Neuronal stem cell (in vitro differentiated cells): ENCODE measurements around the gene HELZ.

Experiments used
- DNase-seq: peaks from one replicate; pipeline ENCODE4 v3.0.0-alpha.2; 2013; ENCODE audit warnings: low spot score
- H2AFZ ChIP-seq: one replicate; pipeline ENCODE4 v1.6.1; 2013; ENCODE audit warnings: mild to moderate bottlenecking, low read length, inconsistent platforms
- H2AK5ac ChIP-seq: 2 replicates; pipeline ENCODE4 v1.6.1; 2013; ENCODE audit warnings: low read depth, mild to moderate bottlenecking, inconsistent platforms, low read length, moderate library complexity, mixed read lengths
- H2BK120ac ChIP-seq: 2 replicates; pipeline ENCODE4 v1.6.1; 2013; ENCODE audit warnings: low read depth, mild to moderate bottlenecking, inconsistent platforms, low read length, moderate library complexity, mixed read lengths
- H2BK12ac ChIP-seq: one replicate; pipeline ENCODE4 v1.6.1; 2013; ENCODE audit warnings: low read length, inconsistent platforms
- H2BK15ac ChIP-seq: 2 replicates; pipeline ENCODE4 v1.6.1; 2013; ENCODE audit warnings: mild to moderate bottlenecking, low read length, inconsistent platforms, mixed read lengths
- H2BK5ac ChIP-seq: one replicate; pipeline ENCODE4 v1.6.1; 2013; ENCODE audit warnings: inconsistent platforms, mild to moderate bottlenecking, low read length, moderate library complexity
- H3K14ac ChIP-seq: one replicate; pipeline ENCODE4 v1.6.1; 2013; ENCODE audit warnings: low read length, inconsistent platforms
- H3K18ac ChIP-seq: 2 replicates; pipeline ENCODE4 v1.6.1; 2013; ENCODE audit warnings: low read length, inconsistent platforms
- H3K23ac ChIP-seq: 2 replicates; pipeline ENCODE4 v1.6.1; 2013; ENCODE audit warnings: low read depth, mild to moderate bottlenecking, mixed read lengths, low read length, inconsistent platforms; ENCODE audit not compliant: poor library complexity
- H3K27ac ChIP-seq: replicated peaks from 3 replicates; pipeline ENCODE4 v1.5.1; 2013; ENCODE audit warnings: low read length, inconsistent platforms
- H3K27me3 ChIP-seq, 3 experiments: 2 replicates each; pipeline ENCODE4 v1.6.1; 2013; ENCODE audit warnings: low read length in 3 of 3, mild to moderate bottlenecking in 2 of 3, inconsistent platforms in 1 of 3, low read depth in 1 of 3, mixed read lengths in 1 of 3, moderate library complexity in 1 of 3; ENCODE audit not compliant: control insufficient read depth in 3 of 3, insufficient read depth in 3 of 3
- H3K36me3 ChIP-seq, 2 donors: replicated peaks in 1 of 2; 2 replicates each; pipeline ENCODE4 v1.6.1; 2013; ENCODE audit warnings: low read length in 2 of 2; ENCODE audit not compliant: control insufficient read depth in 2 of 2, insufficient read depth in 2 of 2
- H3K4ac ChIP-seq: 2 replicates; pipeline ENCODE4 v1.6.1; 2013; ENCODE audit warnings: inconsistent platforms, mild to moderate bottlenecking, low read length, moderate library complexity
- H3K4me1 ChIP-seq, 2 donors: 1 replicate in 1 of 2; 2 replicates in 1 of 2; pipeline ENCODE4 v1.6.1; 2013; ENCODE audit warnings: low read length in 2 of 2, low read depth in 1 of 2; ENCODE audit not compliant: control insufficient read depth in 2 of 2, insufficient read depth in 1 of 2
- H3K4me2 ChIP-seq: one replicate; pipeline ENCODE4 v1.6.1; 2013; ENCODE audit warnings: mild to moderate bottlenecking, low read length, inconsistent platforms; ENCODE audit not compliant: insufficient read depth, poor library complexity, severe bottlenecking
- H3K4me3 ChIP-seq, 2 donors: 2 replicates each; pipeline ENCODE4 v1.5.1; 2013; ENCODE audit warnings: low read length in 2 of 2, mild to moderate bottlenecking in 2 of 2, inconsistent platforms in 1 of 2, moderate library complexity in 1 of 2
- H3K79me1 ChIP-seq: one replicate; pipeline ENCODE4 v1.6.1; 2013; ENCODE audit warnings: low read depth, mild to moderate bottlenecking, inconsistent platforms, low read length, moderate library complexity
- H3K9ac ChIP-seq: one replicate; pipeline ENCODE4 v1.6.1; 2013; ENCODE audit warnings: mild to moderate bottlenecking, low read depth, low read length, inconsistent platforms; ENCODE audit not compliant: poor library complexity
- H3K9me3 ChIP-seq, 2 donors: replicated peaks in 1 of 2; 2 replicates each; pipeline versions ENCODE3 to v1.6.1; 2013; ENCODE audit warnings: low read length in 2 of 2, mild to moderate bottlenecking in 2 of 2, inconsistent platforms in 1 of 2, low read depth in 1 of 2, mixed read lengths in 1 of 2, moderate library complexity in 1 of 2; ENCODE audit not compliant: control insufficient read depth in 2 of 2, insufficient read depth in 1 of 2
- H4K8ac ChIP-seq: one replicate; pipeline ENCODE4 v1.6.1; 2013; ENCODE audit warnings: low read depth, mild to moderate bottlenecking, inconsistent platforms, low read length, moderate library complexity
- H4K91ac ChIP-seq: one replicate; pipeline ENCODE4 v1.6.1; 2013; ENCODE audit warnings: low read length, low read depth, mild to moderate bottlenecking, inconsistent platforms; ENCODE audit not compliant: poor library complexity
- WGBS, 2 donors: extraction: QIAGEN DNeasy Blood & Tissue Kit; methylation state at CpG; one replicate each; pipeline ENCODE4 v1.1.7; 2013; ENCODE audit warnings: missing lambda C conversion rate in 2 of 2, mixed read lengths in 1 of 2; ENCODE audit not compliant: insufficient read length in 2 of 2, insufficient replicate concordance in 1 of 2; ENCODE audit errors: extremely low coverage in 2 of 2; 5-methylcytosine and 5-hydroxymethylcytosine counted together

Gene HELZ

GRCh38 chr17:67156269-67157199 is 88.5 kb downstream of the HELZ start:
- no peak for DNase-seq

GRCh38 chr17:67152824-67153223 is 92.2 kb downstream of the HELZ start:
- H3K36me3 ChIP-seq: peaks cover 4 to 38% of the 10 kb centered on the region in 2 donors

More at GRCh38 chr17:67156269-67157199, 88.5 kb downstream of the HELZ start:
- no peak overlapping the region for H4K91ac ChIP-seq
- no peak overlapping the region for H2BK120ac ChIP-seq
- no peak overlapping the region for H2BK15ac ChIP-seq
- no peak overlapping the region for H3K9ac ChIP-seq
- no CpG with 5 or more reads among the region's 9 CpGs for WGBS, 2 donors
- H3K14ac ChIP-seq: no peak overlapping the region
- H3K9me3 ChIP-seq: peaks cover 2 to 7% of the 10 kb centered on the region in 2 donors
- H3K23ac ChIP-seq: no peak overlapping the region
- H2BK5ac ChIP-seq: no peak overlapping the region
- H3K4me3 ChIP-seq: no peak overlapping the region
- H2AFZ ChIP-seq: no peak overlapping the region
- H2BK12ac ChIP-seq: no peak overlapping the region
- H3K4me2 ChIP-seq: no peak overlapping the region
- peaks cover 3 to 30% of the 10 kb centered on the region in 2 donors for H3K36me3 ChIP-seq
- no peak overlapping the region for H3K27ac ChIP-seq
- no peak overlapping the region for H4K8ac ChIP-seq
- no peaks in the 10 kb centered on the region for H3K27me3 ChIP-seq
- no peak overlapping the region for H2AK5ac ChIP-seq
- no peaks in the 10 kb centered on the region for H3K79me1 ChIP-seq
- no peak overlapping the region for H3K4ac ChIP-seq
- H3K4me1 ChIP-seq: peaks cover 0 to 1% of the 10 kb centered on the region in 2 donors
- no peak overlapping the region for H3K18ac ChIP-seq

GRCh38 chr17:67151717-67152116 is 93.3 kb downstream of the HELZ start:
- WGBS, 2 donors: no CpG with 5 or more reads among the region's 2 CpGs
- Histone ChIP-seq H4K8ac (no peak overlapping the region), H3K27me3 (no peaks in the 10 kb centered on the region), H3K23ac (no peak overlapping the region), H4K91ac (no peak overlapping the region), H3K9me3 (peaks cover 0 to 7% of the 10 kb centered on the region in 2 donors), H2BK12ac (no peak overlapping the region), H3K79me1 (no peaks in the 10 kb centered on the region), H2AFZ (no peak overlapping the region), H3K18ac (no peak overlapping the region), H3K4me1 (peaks cover 0 to 1% of the 10 kb centered on the region in 2 donors), H2BK5ac (no peak overlapping the region), H3K14ac (no peak overlapping the region), H2BK15ac (no peak overlapping the region), H3K4me2 (no peak overlapping the region), H3K4ac (no peak overlapping the region), H3K9ac (no peak overlapping the region), H3K27ac (no peak overlapping the region), H3K36me3 (peaks cover 6 to 47% of the 10 kb centered on the region in 2 donors), H2AK5ac (no peak overlapping the region), H3K4me3 (no peak overlapping the region), H2BK120ac (no peak overlapping the region)
- no peak for DNase-seq

More at GRCh38 chr17:67152824-67153223, 92.2 kb downstream of the HELZ start:
- Histone ChIP-seq H3K23ac (no peak overlapping the region), H3K4me2 (no peak overlapping the region), H3K27me3 (no peaks in the 10 kb centered on the region), H2BK120ac (no peak overlapping the region), H3K14ac (no peak overlapping the region), H3K27ac (no peak overlapping the region), H2BK15ac (no peak overlapping the region), H2AK5ac (no peak overlapping the region), H3K4ac (no peak overlapping the region), H3K18ac (no peak overlapping the region), H3K4me1 (peaks cover 0 to 1% of the 10 kb centered on the region in 2 donors), H2AFZ (no peak overlapping the region), H3K4me3 (no peak overlapping the region), H2BK5ac (no peak overlapping the region), H4K8ac (no peak overlapping the region), H4K91ac (no peak overlapping the region), H3K9ac (no peak overlapping the region), H3K9me3 (peaks cover 0 to 7% of the 10 kb centered on the region in 2 donors), H2BK12ac (no peak overlapping the region), H3K79me1 (no peaks in the 10 kb centered on the region)
- WGBS, 2 donors: no CpG with 5 or more reads among the region's 2 CpGs
- DNase-seq: no peak

- no peak overlapping the region for H3K4ac ChIP-seq
- H3K27me3 ChIP-seq: no peaks in the 10 kb centered on the region
- no peak overlapping the region for H2BK120ac ChIP-seq
- H2AFZ ChIP-seq: no peak overlapping the region
- no peak overlapping the region for H2BK15ac ChIP-seq
- H4K91ac ChIP-seq: no peak overlapping the region
- no peak for DNase-seq
- H3K14ac ChIP-seq: no peak overlapping the region
- H3K9me3 ChIP-seq: peaks cover 0 to 7% of the 10 kb centered on the region in 2 donors
- no peak overlapping the region for H3K18ac ChIP-seq
- H3K27ac ChIP-seq: no peak overlapping the region
- H4K8ac ChIP-seq: no peak overlapping the region
- H3K79me1 ChIP-seq: no peaks in the 10 kb centered on the region
- H3K9ac ChIP-seq: no peak overlapping the region
- no peaks in the 10 kb centered on the region for H3K4me1 ChIP-seq
- H3K36me3 ChIP-seq: peaks cover 8 to 54% of the 10 kb centered on the region in 2 donors
- H2BK12ac ChIP-seq: no peak overlapping the region
- no peak overlapping the region for H2BK5ac ChIP-seq
- no peak overlapping the region for H3K4me3 ChIP-seq
- no peak overlapping the region for H2AK5ac ChIP-seq
- no CpG with 5 or more reads among the region's 3 CpGs for whole genome bisulfite sequencing, 2 donors
- H3K23ac ChIP-seq: no peak overlapping the region
- no peak overlapping the region for H3K4me2 ChIP-seq
Measured at GRCh38 chr17:67150826-67151225, 94.2 kb downstream of the HELZ start.
